ENCODE results near the gene ICE2. TPM values are rescaled to one million over a fixed set of nuclear protein-coding genes. Genes with fewer than 3 reads are reported as not detected.
A peak's percentile ranks its signal among the peaks of the same experiment; 100 is the strongest.

ICE2 gene
- total RNA-seq, 2 experiments from 2014 or later = 71.4 to 76.3 TPM

DNA sequence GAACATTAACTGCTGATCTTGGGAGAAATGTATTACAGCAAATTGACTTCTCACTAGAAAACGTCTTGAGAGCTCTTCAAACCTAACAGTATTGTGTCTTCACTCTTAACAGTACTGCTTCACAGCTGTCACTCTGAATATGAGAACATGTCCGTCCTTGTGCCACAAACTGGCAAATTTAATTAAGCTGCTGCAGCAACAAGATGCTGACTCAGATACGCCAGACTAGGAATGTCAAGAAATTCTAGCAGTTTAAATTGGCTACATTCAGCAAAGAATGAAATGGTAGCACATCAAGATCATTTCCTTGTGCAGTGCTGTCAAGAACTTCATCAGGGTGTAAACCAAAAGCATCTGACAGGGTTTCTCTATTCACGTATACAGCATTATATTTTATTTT, 7.6 kb downstream of the ICE2 start:
- H3K36me3 Mint-ChIP-seq (ENCODE audit: low read depth) = peaks cover 53% of the 10 kb centered on the region
- no peaks in the 10 kb centered on the region for H3K9me3 Mint-ChIP-seq (ENCODE audit: insufficient read depth)
- ATAC-seq = no peak
- no peak for DNase-seq
- no peak overlapping the region for H3K27ac Mint-ChIP-seq
- H3K27me3 Mint-ChIP-seq (ENCODE audit: low read depth) = no peaks in the 10 kb centered on the region
- no peak overlapping the region for H3K4me3 Mint-ChIP-seq
- peaks cover 30% of the 10 kb centered on the region for H3K4me1 Mint-ChIP-seq (ENCODE audit: low read depth)
- ChIA-PET POLR2A (no interaction called here), CTCF (interaction anchor here (0.7 to 1.6 kb wide), 4 partner anchors 22 to 112 kb away, joined by 3 to 4 read pairs (median 3); no protein-coding TSS in a partner anchor)

DNA sequence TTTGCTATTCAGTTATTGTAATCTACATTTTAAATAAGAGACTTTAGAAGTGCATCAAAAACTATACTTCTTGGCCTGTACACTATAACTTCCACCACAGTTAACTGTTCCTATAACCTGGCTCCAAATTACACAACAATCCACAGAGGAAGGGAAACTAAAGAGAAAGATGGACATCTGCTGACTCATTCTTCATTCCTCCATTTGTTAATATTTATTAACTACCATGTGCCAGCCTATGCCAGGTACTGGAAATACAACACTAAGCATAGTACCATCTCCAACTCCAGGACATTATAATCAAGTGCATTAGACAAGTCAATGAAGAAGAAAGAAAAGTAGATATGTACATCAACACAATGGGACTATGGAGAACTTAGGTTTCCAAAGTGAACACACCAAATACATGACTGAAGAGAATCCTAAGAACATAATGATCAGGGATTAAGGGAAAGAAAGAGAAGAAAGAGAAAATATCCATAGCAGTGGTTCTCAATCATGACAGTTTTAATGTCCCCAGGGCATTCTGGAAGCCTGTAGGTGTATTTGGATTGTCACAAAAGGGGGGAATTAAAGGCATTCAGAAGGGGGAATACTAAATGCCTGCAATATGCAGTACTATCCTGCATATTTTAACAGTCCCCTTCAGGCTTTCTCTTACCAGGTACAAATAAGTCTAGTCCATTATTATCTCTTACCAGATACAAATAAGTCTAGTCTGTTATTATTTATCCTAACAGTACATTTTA, 8.9 kb downstream of the ICE2 start:
- DNase-seq (no peak), ATAC-seq (no peak)
- no peak overlapping the region for H3K4me3 Mint-ChIP-seq
- H3K27me3 Mint-ChIP-seq (ENCODE audit: low read depth) = no peaks in the 10 kb centered on the region
- peaks cover 24% of the 10 kb centered on the region for H3K4me1 Mint-ChIP-seq (ENCODE audit: low read depth)
- H3K36me3 Mint-ChIP-seq (ENCODE audit: low read depth) = peaks cover 59% of the 10 kb centered on the region
- CTCF ChIA-PET = interaction anchor here (1.6 kb wide), 1 partner anchor 21 kb away, joined by 4 read pairs; no protein-coding TSS in a partner anchor
- POLR2A ChIA-PET = no interaction called here
- no peaks in the 10 kb centered on the region for H3K9me3 Mint-ChIP-seq (ENCODE audit: insufficient read depth)
- no peak overlapping the region for H3K27ac Mint-ChIP-seq

DNA sequence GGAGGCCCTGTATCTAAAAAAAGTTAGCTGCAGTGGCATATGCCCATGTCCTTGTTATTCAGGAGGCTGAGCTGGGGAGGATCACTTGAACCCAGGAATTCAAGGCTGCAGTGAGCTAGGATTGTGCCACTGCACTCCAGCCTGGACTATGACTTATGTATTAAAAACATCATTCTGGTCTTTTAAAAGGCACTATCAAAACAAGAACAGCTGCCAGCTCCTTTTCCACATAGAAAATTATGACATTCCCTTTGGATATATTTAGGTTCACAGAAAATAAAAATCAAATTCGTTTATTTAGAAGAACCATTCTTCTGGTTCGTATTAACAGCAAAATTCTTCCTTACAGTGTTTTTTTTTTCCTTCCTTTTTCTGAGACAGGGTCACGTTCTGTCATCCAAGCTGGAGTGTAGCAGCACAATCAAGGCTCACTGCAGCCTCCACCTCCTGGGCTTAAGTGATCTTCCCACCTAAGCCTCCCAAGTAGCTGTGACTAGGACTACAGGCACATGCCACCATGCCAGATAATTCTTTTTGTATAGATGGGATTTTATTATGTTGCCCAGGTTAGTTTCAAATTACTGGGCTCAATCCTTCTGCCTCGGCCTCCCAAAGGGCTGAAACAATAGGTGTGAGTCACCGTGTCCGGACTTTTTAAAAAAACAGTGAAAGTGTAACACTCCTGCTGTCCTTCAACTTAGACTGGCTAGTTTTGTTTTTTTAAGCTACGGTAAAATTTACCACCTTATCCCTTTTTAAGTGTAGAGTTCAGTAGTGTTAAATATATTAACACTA, 13.9 kb downstream of the ICE2 start:
- peaks cover 49% of the 10 kb centered on the region for H3K36me3 Mint-ChIP-seq (ENCODE audit: low read depth)
- H3K27me3 Mint-ChIP-seq (ENCODE audit: low read depth) = no peaks in the 10 kb centered on the region
- peaks cover 10% of the 10 kb centered on the region for H3K4me1 Mint-ChIP-seq (ENCODE audit: low read depth)
- ATAC-seq (no peak), DNase-seq (no peak)
- ChIA-PET POLR2A (interaction anchor here (0.9 kb wide), 1 partner anchor 13 kb away, joined by 3 read pairs; no protein-coding TSS in a partner anchor), CTCF (interaction anchor here (0.9 to 1.2 kb wide), 5 partner anchors 10 to 452 kb away, joined by 3 to 4 read pairs (median 3); no protein-coding TSS in a partner anchor)
- no peak overlapping the region for H3K4me3 Mint-ChIP-seq
- H3K27ac Mint-ChIP-seq = no peak overlapping the region
- H3K9me3 Mint-ChIP-seq (ENCODE audit: insufficient read depth) = no peaks in the 10 kb centered on the region

DNA sequence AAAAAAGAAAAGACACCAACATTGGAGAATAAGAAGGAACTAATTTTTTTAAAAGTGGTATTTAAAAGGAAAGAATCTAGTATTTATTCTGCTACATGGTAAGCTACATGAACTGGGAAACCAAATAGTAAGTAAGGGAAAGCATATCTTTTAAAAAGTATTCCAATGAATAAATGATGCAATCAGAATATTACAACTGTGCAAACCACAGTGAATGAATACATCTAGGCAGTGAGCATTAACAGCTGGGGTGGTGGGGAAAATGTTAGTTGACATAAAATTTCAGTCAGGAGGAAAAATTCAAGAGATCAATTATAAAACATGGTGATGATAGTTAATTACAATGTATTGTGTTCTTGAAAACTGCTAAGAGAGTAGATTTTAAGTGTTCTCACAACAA, 16.9 kb downstream of the ICE2 start:
- peaks cover 5% of the 10 kb centered on the region for H3K4me1 Mint-ChIP-seq (ENCODE audit: low read depth)
- ChIA-PET POLR2A (no interaction called here), CTCF (no interaction called here)
- DNase-seq (no peak), ATAC-seq (no peak)
- peaks cover 30% of the 10 kb centered on the region for H3K36me3 Mint-ChIP-seq (ENCODE audit: low read depth)
- H3K27me3 Mint-ChIP-seq (ENCODE audit: low read depth) = no peaks in the 10 kb centered on the region
- H3K27ac Mint-ChIP-seq = no peak overlapping the region
- H3K4me3 Mint-ChIP-seq = no peak overlapping the region
- no peaks in the 10 kb centered on the region for H3K9me3 Mint-ChIP-seq (ENCODE audit: insufficient read depth)

DNA sequence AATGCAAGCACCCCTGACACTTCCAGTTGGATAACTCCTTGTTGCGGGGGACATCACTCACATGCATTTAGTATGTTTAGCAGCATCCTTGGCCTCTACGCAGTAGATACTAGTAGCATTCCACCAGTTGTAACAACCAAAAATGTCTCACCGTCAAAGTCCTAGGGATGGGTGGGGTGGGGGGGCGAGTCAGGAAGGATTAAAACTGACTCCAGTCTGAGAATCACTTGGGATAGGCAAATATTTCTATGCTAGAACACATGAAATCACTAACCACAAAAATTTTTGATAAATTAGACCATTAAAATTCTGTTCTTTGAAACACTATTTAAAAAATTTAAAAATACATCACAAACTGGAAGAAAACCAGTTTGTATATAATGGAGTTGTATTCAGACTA, 18.0 kb downstream of the ICE2 start:
- Mint-ChIP-seq H3K27ac (no peak overlapping the region), H3K4me3 (no peak overlapping the region)

DNA sequence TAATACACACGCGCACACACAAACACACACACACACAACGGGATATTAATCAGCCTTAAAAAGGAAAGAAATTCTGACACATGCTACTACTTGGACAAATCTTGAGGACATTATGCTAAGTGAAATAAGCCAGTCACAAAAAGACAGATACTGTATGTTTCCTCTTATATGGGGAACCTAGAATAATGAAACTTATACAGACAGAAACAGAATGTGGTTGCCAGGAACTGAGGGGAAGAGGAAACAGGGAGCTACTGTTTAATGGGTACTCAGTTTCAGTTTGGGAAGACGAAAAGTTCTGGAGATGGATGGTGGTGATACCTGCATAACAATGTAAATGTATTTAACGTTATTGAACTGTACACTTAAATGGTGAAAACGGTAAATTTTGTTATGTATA, 20.2 kb downstream of the ICE2 start:
- no peak for DNase-seq
- Mint-ChIP-seq H3K9me3 (ENCODE audit: insufficient read depth) (no peaks in the 10 kb centered on the region), H3K27me3 (ENCODE audit: low read depth) (no peaks in the 10 kb centered on the region), H3K36me3 (ENCODE audit: low read depth) (peaks cover 18% of the 10 kb centered on the region), H3K4me1 (ENCODE audit: low read depth) (peaks cover 5% of the 10 kb centered on the region), H3K4me3 (no peak overlapping the region), H3K27ac (no peak overlapping the region)
- ChIA-PET CTCF (interaction anchor here (1.5 kb wide), 1 partner anchor 14 kb away, joined by 3 read pairs; no protein-coding TSS in a partner anchor), POLR2A (interaction anchor here (0.7 kb wide), 1 partner anchor 1356 kb away, joined by 3 read pairs; no protein-coding TSS in a partner anchor)
- no peak for ATAC-seq

More for the DNA sequence above, 18.0 kb downstream of the ICE2 start:
- peaks cover 5% of the 10 kb centered on the region for H3K4me1 Mint-ChIP-seq (ENCODE audit: low read depth)
- CTCF ChIA-PET = no interaction called here
- H3K27me3 Mint-ChIP-seq (ENCODE audit: low read depth) = no peaks in the 10 kb centered on the region
- DNase-seq = no peak
- ATAC-seq = no peak
- peaks cover 22% of the 10 kb centered on the region for H3K36me3 Mint-ChIP-seq (ENCODE audit: low read depth)
- POLR2A ChIA-PET = no interaction called here
- H3K9me3 Mint-ChIP-seq (ENCODE audit: insufficient read depth) = no peaks in the 10 kb centered on the region

DNA sequence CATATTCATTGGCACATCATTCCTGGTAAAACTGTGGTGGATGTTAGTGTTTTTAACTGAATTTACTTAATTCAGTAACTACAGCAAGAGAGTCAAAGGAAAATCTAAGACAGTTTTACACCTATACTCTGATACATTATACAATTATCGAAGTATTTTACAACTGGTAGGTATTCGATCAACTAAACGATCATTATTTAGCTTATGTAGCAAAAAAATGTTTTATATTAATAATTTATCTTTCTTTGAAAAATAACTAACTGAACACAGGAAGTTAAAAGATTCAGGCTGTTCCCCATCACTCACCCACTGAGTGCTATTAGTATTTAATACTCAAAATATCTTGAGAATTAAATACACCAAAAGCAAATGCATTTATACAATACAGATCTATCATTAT, 21.0 kb downstream of the ICE2 start:
- no peak overlapping the region for H3K27ac Mint-ChIP-seq
- no peaks in the 10 kb centered on the region for H3K9me3 Mint-ChIP-seq (ENCODE audit: insufficient read depth)
- DNase-seq = no peak
- no peaks in the 10 kb centered on the region for H3K27me3 Mint-ChIP-seq (ENCODE audit: low read depth)
- ATAC-seq = no peak
- ChIA-PET POLR2A (no interaction called here), CTCF (interaction anchor here (1.5 kb wide), 1 partner anchor 13 kb away, joined by 3 read pairs; no protein-coding TSS in a partner anchor)
- H3K36me3 Mint-ChIP-seq (ENCODE audit: low read depth) = peaks cover 25% of the 10 kb centered on the region
- H3K4me3 Mint-ChIP-seq = no peak overlapping the region
- peaks cover 5% of the 10 kb centered on the region for H3K4me1 Mint-ChIP-seq (ENCODE audit: low read depth)

DNA sequence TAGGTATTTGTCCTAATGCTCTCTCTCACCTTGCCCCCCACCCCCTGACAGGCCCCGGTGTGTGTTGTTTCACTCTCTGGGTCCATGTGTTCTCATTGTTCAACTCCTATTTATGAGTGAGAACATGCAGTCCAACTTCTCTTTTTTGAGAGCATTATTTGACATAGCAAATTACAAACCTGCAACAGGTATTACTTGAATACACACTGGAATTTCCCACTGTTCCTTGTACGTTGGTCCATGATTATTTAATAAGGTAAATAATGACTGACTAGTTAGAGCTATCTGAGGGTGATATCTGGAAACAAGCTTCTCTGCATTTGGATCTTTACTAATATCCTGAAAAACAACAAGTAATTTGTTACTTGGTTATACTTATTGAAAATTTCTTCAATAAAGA, 24.1 kb downstream of the ICE2 start:
- Mint-ChIP-seq H3K27me3 (ENCODE audit: low read depth) (no peaks in the 10 kb centered on the region), H3K4me1 (ENCODE audit: low read depth) (no peaks in the 10 kb centered on the region), H3K4me3 (no peak overlapping the region), H3K36me3 (ENCODE audit: low read depth) (peaks cover 35% of the 10 kb centered on the region), H3K9me3 (ENCODE audit: insufficient read depth) (no peaks in the 10 kb centered on the region), H3K27ac (no peak overlapping the region)
- POLR2A ChIA-PET = interaction anchor here (0.6 kb wide), 1 partner anchor 525 kb away, joined by 5 read pairs; no protein-coding TSS in a partner anchor
- CTCF ChIA-PET = interaction anchor here (1.1 to 1.2 kb wide), 2 partner anchors 10 to 13 kb away, joined by 3 to 4 read pairs; no protein-coding TSS in a partner anchor
- DNase-seq (no peak), ATAC-seq (no peak)

DNA sequence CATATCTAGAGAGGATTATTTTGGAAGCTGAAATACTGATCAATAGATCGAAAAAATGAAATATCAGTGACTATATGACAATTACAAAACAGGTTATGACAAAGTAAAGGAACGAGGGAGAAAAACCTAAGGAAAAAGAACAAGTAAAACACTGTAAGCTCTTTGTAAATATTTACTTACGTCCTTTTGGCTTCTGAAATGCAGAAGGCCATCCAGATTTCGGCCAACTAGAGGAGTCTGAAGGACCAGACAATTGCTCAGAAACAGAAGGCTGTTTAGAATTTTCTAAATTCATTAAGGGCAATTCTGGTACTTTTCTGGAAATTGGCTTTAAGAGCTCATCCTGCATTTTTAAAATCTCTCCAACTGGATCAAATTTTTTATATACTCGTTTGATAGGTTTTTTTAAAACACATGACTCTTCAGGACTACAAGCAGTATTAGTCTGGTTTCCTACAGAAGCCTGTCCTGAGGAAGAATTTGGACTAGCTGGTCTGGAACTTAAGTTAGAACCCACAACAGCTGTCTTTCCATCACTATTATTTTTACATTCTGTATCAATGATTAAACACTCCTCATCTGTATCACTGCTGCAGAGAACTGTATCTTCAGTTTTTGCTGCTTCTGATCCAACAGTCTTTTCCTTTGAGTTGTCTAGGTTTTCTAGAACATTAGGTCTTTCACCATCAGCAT, 30.1 kb downstream of the ICE2 start:
- ATAC-seq (no peak), DNase-seq (no peak)
- Mint-ChIP-seq H3K4me3 (no peak overlapping the region), H3K4me1 (ENCODE audit: low read depth) (no peaks in the 10 kb centered on the region), H3K27ac (no peak overlapping the region), H3K36me3 (ENCODE audit: low read depth) (peaks cover 34% of the 10 kb centered on the region), H3K27me3 (ENCODE audit: low read depth) (no peaks in the 10 kb centered on the region), H3K9me3 (ENCODE audit: insufficient read depth) (no peaks in the 10 kb centered on the region)
- ChIA-PET POLR2A (interaction anchor here (1.4 kb wide), 1 partner anchor 51 kb away, joined by 6 read pairs; the partner anchor contains the start of gene ANXA2), CTCF (interaction anchor here (0.7 to 2.0 kb wide), 8 partner anchors 9 to 90 kb away, joined by 3 to 5 read pairs (median 3); no protein-coding TSS in a partner anchor)

DNA sequence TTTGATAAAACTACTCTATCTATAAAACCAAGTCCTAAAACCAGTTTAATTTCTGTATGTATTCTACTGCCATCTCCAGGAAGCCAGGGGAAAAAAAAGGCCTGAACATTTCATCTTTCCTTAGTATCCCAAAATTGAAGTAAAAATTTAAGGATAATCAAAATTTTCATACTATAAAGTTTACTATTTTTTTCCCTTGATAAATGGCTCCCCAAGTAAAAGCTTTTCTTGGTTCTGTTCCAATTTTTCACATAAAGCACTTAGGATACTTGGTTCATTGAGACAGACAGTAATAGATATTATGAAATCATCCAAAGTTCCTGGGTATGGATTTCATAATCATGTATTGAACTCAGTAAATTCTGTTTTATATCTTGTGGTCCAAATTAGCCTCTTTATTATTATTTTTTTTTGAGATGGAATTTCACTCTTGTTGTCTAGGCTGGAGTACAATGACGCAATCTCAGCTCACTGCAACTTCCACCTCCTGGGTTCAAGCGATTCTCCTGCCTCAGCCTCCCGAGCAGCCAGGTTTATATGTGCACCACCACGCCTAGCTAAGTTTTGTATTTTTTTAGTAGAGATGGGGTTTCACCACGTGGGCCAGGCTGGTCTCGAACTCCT, 34.5 kb downstream of the ICE2 start:
- Mint-ChIP-seq H3K27me3 (ENCODE audit: low read depth) (no peaks in the 10 kb centered on the region), H3K27ac (no peak overlapping the region), H3K36me3 (ENCODE audit: low read depth) (peaks cover 20% of the 10 kb centered on the region), H3K9me3 (ENCODE audit: insufficient read depth) (no peaks in the 10 kb centered on the region), H3K4me1 (ENCODE audit: low read depth) (peaks cover 8% of the 10 kb centered on the region), H3K4me3 (no peak overlapping the region)
- ATAC-seq (no peak), DNase-seq (no peak)
- ChIA-PET POLR2A (no interaction called here), CTCF (interaction anchor here (0.6 to 3.2 kb wide), 5 partner anchors 14 to 85 kb away, joined by 3 to 12 read pairs (median 3); no protein-coding TSS in a partner anchor)

DNA sequence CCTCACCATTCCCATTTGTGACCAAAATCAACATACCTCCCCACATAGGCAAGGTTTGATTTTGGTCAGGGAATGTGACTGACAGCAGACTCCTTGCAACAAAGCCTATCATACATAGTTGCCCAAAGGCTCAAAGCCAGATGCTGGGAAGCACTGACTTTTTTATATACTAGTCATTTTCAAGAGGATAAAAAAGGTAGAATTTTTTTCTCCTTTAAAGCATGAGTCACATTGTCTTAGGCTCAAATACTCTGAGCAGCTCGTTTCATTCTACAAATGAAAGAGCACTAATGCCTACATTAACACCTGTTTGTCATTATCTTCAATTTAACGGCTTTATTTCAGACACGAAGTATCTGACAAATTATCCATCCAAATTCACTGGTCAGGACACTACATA, 36.2 kb downstream of the ICE2 start:
- CTCF ChIA-PET = interaction anchor here (1.1 to 2.7 kb wide), 7 partner anchors 10 to 474 kb away, joined by 3 to 12 read pairs (median 6); no protein-coding TSS in a partner anchor
- ATAC-seq = no peak
- peaks cover 8% of the 10 kb centered on the region for H3K4me1 Mint-ChIP-seq (ENCODE audit: low read depth)
- H3K27ac Mint-ChIP-seq = peak overlapping the region; percentile 28
- H3K9me3 Mint-ChIP-seq (ENCODE audit: insufficient read depth) = no peaks in the 10 kb centered on the region
- POLR2A ChIA-PET = interaction anchor here (1.8 kb wide), 1 partner anchor 44 kb away, joined by 11 read pairs; the partner anchor contains the start of gene ANXA2
- no peak for DNase-seq
- H3K4me3 Mint-ChIP-seq = no peak overlapping the region
- no peaks in the 10 kb centered on the region for H3K27me3 Mint-ChIP-seq (ENCODE audit: low read depth)
- peaks cover 13% of the 10 kb centered on the region for H3K36me3 Mint-ChIP-seq (ENCODE audit: low read depth)

Measured in activated CD8-positive, alpha-beta T cell treated with anti-CD3 and anti-CD28 coated beads, Interleukin-2, amount 10 ng/mL, durations not matched to agents 7 days and 5 days (primary cell).